ENCODE measurements around the gene GVQW3. TPM values are rescaled to one million over a fixed set of nuclear protein-coding genes. Genes with fewer than 3 reads are reported as not detected.

GVQW3 gene
- total RNA-seq, 4 donors from 2014 or later: 0.16 to 0.89 (median 0.81) TPM

DNA sequence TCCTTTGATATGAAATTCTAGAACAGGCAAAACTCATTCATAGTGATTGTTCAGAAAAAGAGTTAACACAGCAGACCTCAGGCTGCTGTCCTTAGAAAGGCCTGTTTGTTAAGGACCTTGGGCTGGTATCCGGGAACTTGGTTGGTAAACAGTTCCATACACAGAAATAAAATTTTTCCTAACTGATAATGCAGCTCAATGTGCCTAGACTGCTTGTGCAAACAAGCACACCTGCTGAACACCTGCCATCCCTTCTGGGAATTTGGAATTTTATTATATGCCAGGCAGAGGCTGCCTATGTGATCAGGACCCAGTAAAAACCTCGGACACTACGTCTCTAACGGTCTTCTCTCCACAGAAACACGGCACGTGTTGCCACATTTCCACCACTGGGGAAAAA lies 11.7 kb upstream of the GVQW3 start:
- Histone ChIP-seq H3K9me3 (no peaks in the 10 kb centered on the region), H3K4me1 (peaks cover 0 to 31% (median 0%) of the 10 kb centered on the region in 3 donors), H3K36me3 (peaks cover 0 to 8% of the 10 kb centered on the region in 2 donors), H3K27me3 (no peaks in the 10 kb centered on the region), H3K4me3 (no peak overlapping the region), H3K27ac (no peak overlapping the region)
- no peak for ATAC-seq
- TF ChIP-seq POLR2AphosphoS5 (IDR thresholded peaks at IDR 0.05) (no peak), POLR2A (IDR thresholded peaks at IDR 0.05) (no peak), EP300 (IDR thresholded peaks at IDR 0.05) (no peak)
- TF ChIP-seq, protein P1, sequence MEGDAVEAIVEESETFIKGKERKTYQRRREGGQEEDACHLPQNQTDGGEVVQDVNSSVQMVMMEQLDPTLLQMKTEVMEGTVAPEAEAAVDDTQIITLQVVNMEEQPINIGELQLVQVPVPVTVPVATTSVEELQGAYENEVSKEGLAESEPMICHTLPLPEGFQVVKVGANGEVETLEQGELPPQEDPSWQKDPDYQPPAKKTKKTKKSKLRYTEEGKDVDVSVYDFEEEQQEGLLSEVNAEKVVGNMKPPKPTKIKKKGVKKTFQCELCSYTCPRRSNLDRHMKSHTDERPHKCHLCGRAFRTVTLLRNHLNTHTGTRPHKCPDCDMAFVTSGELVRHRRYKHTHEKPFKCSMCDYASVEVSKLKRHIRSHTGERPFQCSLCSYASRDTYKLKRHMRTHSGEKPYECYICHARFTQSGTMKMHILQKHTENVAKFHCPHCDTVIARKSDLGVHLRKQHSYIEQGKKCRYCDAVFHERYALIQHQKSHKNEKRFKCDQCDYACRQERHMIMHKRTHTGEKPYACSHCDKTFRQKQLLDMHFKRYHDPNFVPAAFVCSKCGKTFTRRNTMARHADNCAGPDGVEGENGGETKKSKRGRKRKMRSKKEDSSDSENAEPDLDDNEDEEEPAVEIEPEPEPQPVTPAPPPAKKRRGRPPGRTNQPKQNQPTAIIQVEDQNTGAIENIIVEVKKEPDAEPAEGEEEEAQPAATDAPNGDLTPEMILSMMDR (IDR thresholded peaks at IDR 0.05): no peak
- 97 to 98% methylated on average over 5 to 6 of the region's 6 CpGs for WGBS, 2 donors (ENCODE audit: low coverage in 1 of 2)

DNA sequence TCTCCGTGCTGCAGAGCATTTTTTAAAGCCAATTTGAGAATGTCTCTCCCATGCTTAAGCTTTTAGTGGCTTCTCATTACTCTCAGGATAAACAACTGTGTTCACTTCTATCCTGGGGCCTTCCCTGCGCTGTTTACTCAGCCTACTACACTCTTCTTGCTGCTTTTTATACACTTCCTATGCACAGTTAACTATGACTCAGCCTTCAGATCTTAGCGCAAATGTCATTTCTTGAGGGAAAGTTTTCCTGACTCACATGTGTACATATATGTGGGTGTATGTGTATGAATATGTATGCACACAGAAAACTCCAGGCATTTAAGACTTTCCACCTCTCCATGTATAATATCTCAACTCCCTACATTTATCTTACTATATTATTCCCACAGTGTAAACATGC lies 10.0 kb upstream of the GVQW3 start:
- TF ChIP-seq POLR2A (IDR thresholded peaks at IDR 0.05) (no peak), EP300 (IDR thresholded peaks at IDR 0.05) (no peak), POLR2AphosphoS5 (IDR thresholded peaks at IDR 0.05) (no peak)
- TF ChIP-seq, protein P1 (IDR thresholded peaks at IDR 0.05): no peak
- Histone ChIP-seq H3K36me3 (no peaks in the 10 kb centered on the region), H3K4me3 (no peak overlapping the region), H3K4me1 (peaks cover 0 to 48% (median 6%) of the 10 kb centered on the region in 3 donors), H3K27me3 (no peaks in the 10 kb centered on the region), H3K9me3 (no peaks in the 10 kb centered on the region), H3K27ac (no peak overlapping the region)
- no peak for ATAC-seq
- WGBS, 2 donors (ENCODE audit: low coverage in 1 of 2): 43 to 67% methylated on average over 3 of the region's 3 CpGs

DNA sequence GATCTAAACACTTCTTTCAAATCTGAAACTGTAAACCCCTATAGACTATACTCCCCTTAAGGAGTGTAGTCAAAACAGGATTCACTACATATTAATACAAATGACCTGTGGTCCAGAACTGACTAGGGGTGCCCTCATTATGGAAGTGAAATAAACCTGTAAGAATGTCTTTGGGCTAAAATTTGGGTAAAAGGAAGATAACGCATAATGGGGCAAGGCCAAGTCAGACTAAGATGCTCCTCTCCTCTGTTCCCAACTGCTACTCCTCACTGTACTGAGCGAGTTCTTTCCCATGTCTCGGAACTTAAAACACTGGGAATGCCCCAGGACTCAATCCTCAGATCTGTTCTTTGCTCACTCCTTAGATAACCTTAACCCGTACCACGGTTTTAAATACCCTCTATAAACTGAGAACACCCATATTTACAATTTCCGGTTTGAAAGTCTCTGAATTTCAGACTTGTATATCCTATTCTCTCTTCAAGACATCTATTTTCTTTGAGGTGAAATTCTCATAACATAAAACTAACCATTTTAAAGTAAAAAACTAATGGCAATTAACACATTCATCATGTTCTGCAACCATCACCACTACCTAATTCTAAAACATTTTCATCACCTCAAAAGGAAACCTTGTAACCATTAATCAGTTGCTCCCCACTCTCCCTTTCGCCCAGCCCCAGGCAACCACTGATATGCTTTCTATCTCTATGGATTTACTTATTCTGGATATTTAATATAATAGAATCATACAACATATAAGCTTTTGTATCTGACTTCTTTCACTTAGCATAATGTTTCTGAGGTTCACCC lies 4.2 kb upstream of the GVQW3 start:
- TF ChIP-seq, protein P1 (IDR thresholded peaks at IDR 0.05): no peak
- no peak for TF ChIP-seq EP300 (IDR thresholded peaks at IDR 0.05)
- no peak for TF ChIP-seq POLR2A (IDR thresholded peaks at IDR 0.05)
- no peak for TF ChIP-seq POLR2AphosphoS5 (IDR thresholded peaks at IDR 0.05)
- peaks cover 0 to 51% (median 17%) of the 10 kb centered on the region in 3 donors for H3K4me1 ChIP-seq

DNA sequence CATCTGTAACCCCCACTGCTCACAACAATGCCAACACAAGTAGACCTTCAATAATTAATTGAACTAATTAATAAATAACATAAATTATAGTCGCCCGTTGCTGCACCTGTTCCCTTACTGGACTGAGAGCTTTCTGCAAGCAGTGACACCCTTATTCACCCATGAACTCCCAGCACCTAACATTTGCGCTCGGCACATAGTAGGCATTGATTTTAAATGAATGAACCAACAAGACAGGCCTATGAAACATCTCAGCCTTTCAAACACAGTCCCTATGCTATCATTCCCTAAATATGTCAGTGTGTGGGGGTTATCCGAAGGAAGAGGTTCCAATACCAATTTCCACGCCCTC lies 1.3 kb upstream of the GVQW3 start:
- TF ChIP-seq POLR2AphosphoS5 (IDR thresholded peaks at IDR 0.05) (no peak), EP300 (IDR thresholded peaks at IDR 0.05) (no peak), POLR2A (IDR thresholded peaks at IDR 0.05) (no peak)
- TF ChIP-seq, protein P1 (IDR thresholded peaks at IDR 0.05): no peak
- H3K36me3 ChIP-seq: peaks cover 0 to 7% of the 10 kb centered on the region in 2 donors
- H3K4me3 ChIP-seq: peak overlapping the region; percentile 82 to 87
- WGBS, 2 donors (ENCODE audit: low coverage in 1 of 2): 36 to 40% methylated on average over 3 to 6 of the region's 6 CpGs
- peak overlapping the region in 2 of 4 donors; percentile 88 for H3K27ac ChIP-seq
- H3K4me1 ChIP-seq: peaks cover 0 to 59% (median 24%) of the 10 kb centered on the region in 3 donors
- no peak for ATAC-seq
- H3K27me3 ChIP-seq: no peaks in the 10 kb centered on the region
- no peaks in the 10 kb centered on the region for H3K9me3 ChIP-seq

More for the DNA sequence above, 4.2 kb upstream of the GVQW3 start:
- Histone ChIP-seq H3K4me3 (no peak overlapping the region), H3K9me3 (no peaks in the 10 kb centered on the region), H3K36me3 (no peaks in the 10 kb centered on the region), H3K27me3 (no peaks in the 10 kb centered on the region), H3K27ac (no peak overlapping the region)
- WGBS, 2 donors (ENCODE audit: low coverage in 1 of 2): 77 to 89% methylated on average over 7 of the region's 7 CpGs
- ATAC-seq: no peak
